Gastrocnemius medialis (tissue), 4 donors: Measurements from ENCODE around the gene PCDHA9.

Experiments used
- CTCF ChIP-seq, 5 experiments: fragments of 450-650 bp in 3 of 5; fragments of 200-600 bp in 2 of 5; sonication (generic) in 2 of 5; IDR thresholded peaks in 4 of 5; conservative IDR thresholded peaks in 1 of 5; 1 replicate in 4 of 5; 2 replicates in 1 of 5; pipeline ENCODE4 v1.5.1; 2016 to 2019; ENCODE audit warnings: antibody characterized with exemption in 5 of 5, mild to moderate bottlenecking in 3 of 5, moderate library complexity in 3 of 5
- POLR2A ChIP-seq, 2 donors: fragments of 450-650 bp; IDR thresholded peaks; one replicate each; pipeline ENCODE4 v1.6.1; 2017; ENCODE audit warnings: antibody characterized with exemption in 2 of 2, mild to moderate bottlenecking in 2 of 2, moderate library complexity in 2 of 2

- TF ChIP-seq CTCF (IDR thresholded peaks at IDR 0.05 in 4 of 5, conservative IDR thresholded peaks at IDR 0.05 in 1 of 5) (no peak), POLR2A (IDR thresholded peaks at IDR 0.05) (no peak)
Observed at GRCh38 chr5:140875085-140876065, 27.2 kb downstream of the PCDHA9 start, which contains the start of gene PCDHA12.
